Body of pancreas (tissue), 4 donors: ENCODE results near the gene ZRANB1. TPM values are rescaled to one million over a fixed set of nuclear protein-coding genes. Genes with fewer than 3 reads are reported as not detected.

ENCODE experiments used
- ATAC-seq: fragments of 150-250 bp; one replicate; pipeline ENCODE4 v1.9.1; 2016
- DNase-seq, 4 donors: peaks; one replicate each; pipeline ENCODE4 v3.0.0-alpha.2; 2019
- H3K27ac ChIP-seq, 4 donors: fragments of 200-600 bp; sonication (generic); 1 replicate in 3 of 4; 2 replicates in 1 of 4; pipeline versions ENCODE4 v1.5.1 to v1.6.1; 2016 to 2019; ENCODE audit warnings: mild to moderate bottlenecking in 1 of 4, mixed read lengths in 1 of 4, moderate library complexity in 1 of 4
- H3K27me3 ChIP-seq, 2 donors: fragments of 200-600 bp; sonication (generic); one replicate each; pipeline ENCODE4 v1.6.0; 2016; ENCODE audit warnings: mild to moderate bottlenecking in 1 of 2
- H3K36me3 ChIP-seq, 2 donors: fragments of 200-600 bp; sonication (generic); replicated peaks in 1 of 2; 2 replicates each; pipeline ENCODE4 v1.5.1; 2016; ENCODE audit warnings: low read depth in 2 of 2; ENCODE audit not compliant: insufficient read depth in 1 of 2
- H3K4me1 ChIP-seq: fragments of 200-600 bp; sonication (generic); one replicate; pipeline ENCODE4 v1.6.0; 2016
- H3K4me3 ChIP-seq, 2 donors: fragments of 200-600 bp; sonication (generic); 1 replicate in 1 of 2; 2 replicates in 1 of 2; pipeline ENCODE4 v1.5.1; 2016 to 2019
- H3K9me3 ChIP-seq, 3 donors: fragments of 200-600 bp; sonication (generic); 1 replicate in 2 of 3; 2 replicates in 1 of 3; pipeline ENCODE4 v1.5.1; 2016
- POLR2A ChIP-seq, 3 donors: fragments of 450-650 bp; IDR thresholded peaks; one replicate each; pipeline ENCODE4 v1.6.1; 2016; ENCODE audit warnings: antibody characterized with exemption in 3 of 3, mild to moderate bottlenecking in 2 of 3
- WGBS, 2 donors: methylation state at CpG; one replicate each; pipeline ENCODE4 v1.1.5; 2017; 5-methylcytosine and 5-hydroxymethylcytosine counted together
- intact Hi-C: fragments of 100-400 bp; cut with DNase I; formaldehyde crosslinking; loops from one replicate; pipeline ENCODE4 v1.15.1; 2023
- total RNA-seq, 2 donors: library from RNA; depleted of rRNA; stranded (reverse); fragments of >200 nt; gene quantifications; one replicate each; pipeline ENCODE4 v1.1.0, GENCODE V29; 2016
- TF ChIP-seq, protein P1 (sequence below), 7 experiments: fragments of 450-650 bp in 4 of 7; fragments of 200-600 bp in 3 of 7; sonication (generic) in 3 of 7; IDR thresholded peaks; one replicate each; pipeline ENCODE4 v1.5.1; 2016 to 2019; ENCODE audit warnings: antibody characterized with exemption in 7 of 7

ZRANB1 gene
- total RNA-seq, 2 donors from 2014 or later = 12.2 to 21.1 TPM

DNA sequence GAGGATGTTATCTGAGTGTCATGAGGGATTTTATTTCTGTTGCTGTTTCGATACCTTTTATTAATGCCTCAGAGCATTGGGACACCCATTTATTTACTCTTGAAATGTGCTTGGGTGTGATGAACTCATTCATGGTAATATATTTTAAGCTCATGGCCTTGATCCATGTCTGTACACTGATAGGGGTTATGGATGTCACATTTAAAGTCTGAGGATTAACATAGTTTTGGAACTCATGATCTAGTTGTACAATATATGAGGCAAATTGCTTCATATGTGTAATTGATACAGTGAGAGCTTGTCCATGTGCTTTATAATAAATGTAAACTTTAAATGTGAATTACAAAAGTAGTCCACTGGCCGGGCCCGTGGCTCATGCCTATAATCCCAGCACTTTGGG, 23.0 kb upstream of the ZRANB1 start:
- TF ChIP-seq POLR2A (IDR thresholded peaks at IDR 0.05) = no peak
- TF ChIP-seq, protein P1, sequence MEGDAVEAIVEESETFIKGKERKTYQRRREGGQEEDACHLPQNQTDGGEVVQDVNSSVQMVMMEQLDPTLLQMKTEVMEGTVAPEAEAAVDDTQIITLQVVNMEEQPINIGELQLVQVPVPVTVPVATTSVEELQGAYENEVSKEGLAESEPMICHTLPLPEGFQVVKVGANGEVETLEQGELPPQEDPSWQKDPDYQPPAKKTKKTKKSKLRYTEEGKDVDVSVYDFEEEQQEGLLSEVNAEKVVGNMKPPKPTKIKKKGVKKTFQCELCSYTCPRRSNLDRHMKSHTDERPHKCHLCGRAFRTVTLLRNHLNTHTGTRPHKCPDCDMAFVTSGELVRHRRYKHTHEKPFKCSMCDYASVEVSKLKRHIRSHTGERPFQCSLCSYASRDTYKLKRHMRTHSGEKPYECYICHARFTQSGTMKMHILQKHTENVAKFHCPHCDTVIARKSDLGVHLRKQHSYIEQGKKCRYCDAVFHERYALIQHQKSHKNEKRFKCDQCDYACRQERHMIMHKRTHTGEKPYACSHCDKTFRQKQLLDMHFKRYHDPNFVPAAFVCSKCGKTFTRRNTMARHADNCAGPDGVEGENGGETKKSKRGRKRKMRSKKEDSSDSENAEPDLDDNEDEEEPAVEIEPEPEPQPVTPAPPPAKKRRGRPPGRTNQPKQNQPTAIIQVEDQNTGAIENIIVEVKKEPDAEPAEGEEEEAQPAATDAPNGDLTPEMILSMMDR (IDR thresholded peaks at IDR 0.05) = no peak
- H3K36me3 ChIP-seq = no peaks in the 10 kb centered on the region
- no peak overlapping the region for H3K4me3 ChIP-seq
- intact Hi-C loops = no loop called here
- ATAC-seq (no peak), DNase-seq (no peak)
- 84 to 85% methylated on average over 3 of the region's 3 CpGs for WGBS, 2 donors
- H3K4me1 ChIP-seq = peaks cover 32% of the 10 kb centered on the region
- no peaks in the 10 kb centered on the region for H3K27me3 ChIP-seq
- H3K27ac ChIP-seq = peak overlapping the region in 1 of 4 donors; percentile 98
- H3K9me3 ChIP-seq = no peaks in the 10 kb centered on the region

DNA sequence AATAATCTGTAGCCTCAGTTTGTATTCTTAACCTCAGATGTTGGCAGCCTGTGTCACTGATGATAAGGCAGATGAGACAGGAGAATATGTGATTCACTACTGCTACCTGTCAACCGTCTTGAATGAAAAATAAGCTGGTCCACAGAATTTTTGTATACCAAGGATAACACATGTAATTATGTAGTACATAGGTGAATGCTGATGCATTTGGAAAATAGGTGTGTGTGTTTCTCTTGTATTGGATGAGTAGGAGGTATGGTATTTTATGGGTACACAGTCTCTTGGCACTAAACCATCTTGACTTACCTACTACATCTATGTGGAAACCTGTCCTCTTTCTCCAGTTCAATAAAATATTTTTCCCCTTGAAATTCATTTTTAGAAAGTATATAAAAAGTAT, 20.7 kb upstream of the ZRANB1 start:
- no peaks in the 10 kb centered on the region for H3K9me3 ChIP-seq
- no peak overlapping the region for H3K27ac ChIP-seq
- intact Hi-C loops = no loop called here
- no peak overlapping the region for H3K4me3 ChIP-seq
- H3K27me3 ChIP-seq = no peaks in the 10 kb centered on the region
- DNase-seq (no peak), ATAC-seq (no peak)
- H3K4me1 ChIP-seq = peaks cover 29% of the 10 kb centered on the region
- H3K36me3 ChIP-seq = no peaks in the 10 kb centered on the region
- WGBS, 2 donors = 72 to 86% methylated on average over 1 of the region's 1 CpG
- no peak for TF ChIP-seq POLR2A (IDR thresholded peaks at IDR 0.05)
- TF ChIP-seq, protein P1 (IDR thresholded peaks at IDR 0.05) = no peak

DNA sequence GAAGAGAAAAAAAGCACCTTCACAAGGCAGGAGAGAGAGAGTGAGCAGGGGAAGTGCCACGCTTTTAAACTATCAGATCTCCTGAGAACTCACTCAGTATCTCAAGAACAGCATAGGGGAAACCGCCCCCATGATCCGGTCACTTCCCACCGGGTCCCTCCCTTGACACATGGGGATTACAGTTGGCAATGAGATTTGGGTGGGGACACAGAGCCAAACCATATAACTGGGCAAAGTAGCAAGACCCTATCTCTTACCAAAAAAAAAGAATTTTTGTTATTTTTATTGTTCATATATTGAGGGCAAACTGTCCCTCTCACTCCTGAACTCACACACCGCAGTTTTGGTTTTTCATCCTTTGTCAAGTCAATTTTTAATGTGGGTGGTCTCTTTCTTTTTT, 18.2 kb upstream of the ZRANB1 start:
- DNase-seq (no peak), ATAC-seq (no peak)
- WGBS, 2 donors = 93 to 96% methylated on average over 5 of the region's 5 CpGs
- intact Hi-C loops = no loop called here
- Histone ChIP-seq H3K9me3 (no peaks in the 10 kb centered on the region), H3K27ac (no peak overlapping the region), H3K4me3 (no peak overlapping the region), H3K27me3 (no peaks in the 10 kb centered on the region), H3K4me1 (peaks cover 22% of the 10 kb centered on the region), H3K36me3 (no peaks in the 10 kb centered on the region)
- TF ChIP-seq, protein P1 (IDR thresholded peaks at IDR 0.05) = no peak
- TF ChIP-seq POLR2A (IDR thresholded peaks at IDR 0.05) = no peak

DNA sequence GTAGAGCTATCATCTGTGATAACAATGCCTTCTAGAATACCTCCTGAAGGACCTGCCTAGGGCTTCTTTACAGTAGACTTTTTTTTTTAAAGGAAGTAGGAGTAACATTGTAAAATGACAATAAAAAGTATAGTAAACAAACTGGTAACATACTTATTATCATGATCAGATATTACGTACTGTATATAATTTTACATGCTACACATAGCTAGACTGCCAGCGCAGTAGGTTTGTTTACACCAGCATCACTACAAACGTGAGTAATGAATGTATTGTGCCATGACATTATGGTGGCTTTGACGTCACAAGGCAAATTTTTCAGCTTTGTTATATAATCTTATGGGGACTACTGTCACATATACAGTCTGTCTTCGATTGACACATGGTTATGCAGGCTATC, 15.4 kb upstream of the ZRANB1 start:
- intact Hi-C loops = no loop called here
- Histone ChIP-seq H3K27me3 (no peaks in the 10 kb centered on the region), H3K4me1 (peaks cover 4% of the 10 kb centered on the region), H3K4me3 (no peak overlapping the region), H3K9me3 (no peaks in the 10 kb centered on the region), H3K36me3 (no peaks in the 10 kb centered on the region), H3K27ac (no peak overlapping the region)
- WGBS, 2 donors = 91 to 92% methylated on average over 5 of the region's 5 CpGs
- ATAC-seq (no peak), DNase-seq (no peak)
- TF ChIP-seq POLR2A (IDR thresholded peaks at IDR 0.05) = no peak
- TF ChIP-seq, protein P1 (IDR thresholded peaks at IDR 0.05) = no peak

DNA sequence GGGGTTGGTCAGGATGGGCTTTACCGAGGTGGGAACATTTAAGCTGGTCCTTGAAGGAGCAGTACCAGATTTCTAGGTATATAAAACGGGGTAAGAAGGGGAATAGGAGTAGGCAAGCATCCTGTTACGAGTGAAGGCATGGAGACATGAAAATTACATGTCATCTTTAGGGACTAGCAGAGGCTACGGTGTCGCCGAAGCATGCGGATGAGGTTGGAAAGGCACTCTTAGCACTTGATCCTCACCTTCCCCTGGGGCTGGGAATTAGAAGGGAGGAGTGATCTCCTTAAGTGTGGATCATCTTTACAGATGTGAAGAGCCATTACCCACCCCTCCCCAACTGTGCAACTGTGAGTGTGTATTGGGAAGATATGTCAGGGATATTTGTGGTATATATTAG, 13.8 kb upstream of the ZRANB1 start:
- 85 to 91% methylated on average over 7 of the region's 7 CpGs for WGBS, 2 donors
- ATAC-seq = no peak
- Histone ChIP-seq H3K27ac (no peak overlapping the region), H3K4me3 (no peak overlapping the region), H3K4me1 (peaks cover 4% of the 10 kb centered on the region), H3K9me3 (no peaks in the 10 kb centered on the region), H3K27me3 (no peaks in the 10 kb centered on the region), H3K36me3 (no peaks in the 10 kb centered on the region)
- no peak for TF ChIP-seq POLR2A (IDR thresholded peaks at IDR 0.05)
- TF ChIP-seq, protein P1 (IDR thresholded peaks at IDR 0.05) = no peak
- no peak for DNase-seq
- intact Hi-C loops = no loop called here
